ENCODE results near the gene ARHGEF10L.
A peak's percentile ranks its signal among the peaks of the same experiment; 100 is the strongest.

Gene ARHGEF10L

DNA sequence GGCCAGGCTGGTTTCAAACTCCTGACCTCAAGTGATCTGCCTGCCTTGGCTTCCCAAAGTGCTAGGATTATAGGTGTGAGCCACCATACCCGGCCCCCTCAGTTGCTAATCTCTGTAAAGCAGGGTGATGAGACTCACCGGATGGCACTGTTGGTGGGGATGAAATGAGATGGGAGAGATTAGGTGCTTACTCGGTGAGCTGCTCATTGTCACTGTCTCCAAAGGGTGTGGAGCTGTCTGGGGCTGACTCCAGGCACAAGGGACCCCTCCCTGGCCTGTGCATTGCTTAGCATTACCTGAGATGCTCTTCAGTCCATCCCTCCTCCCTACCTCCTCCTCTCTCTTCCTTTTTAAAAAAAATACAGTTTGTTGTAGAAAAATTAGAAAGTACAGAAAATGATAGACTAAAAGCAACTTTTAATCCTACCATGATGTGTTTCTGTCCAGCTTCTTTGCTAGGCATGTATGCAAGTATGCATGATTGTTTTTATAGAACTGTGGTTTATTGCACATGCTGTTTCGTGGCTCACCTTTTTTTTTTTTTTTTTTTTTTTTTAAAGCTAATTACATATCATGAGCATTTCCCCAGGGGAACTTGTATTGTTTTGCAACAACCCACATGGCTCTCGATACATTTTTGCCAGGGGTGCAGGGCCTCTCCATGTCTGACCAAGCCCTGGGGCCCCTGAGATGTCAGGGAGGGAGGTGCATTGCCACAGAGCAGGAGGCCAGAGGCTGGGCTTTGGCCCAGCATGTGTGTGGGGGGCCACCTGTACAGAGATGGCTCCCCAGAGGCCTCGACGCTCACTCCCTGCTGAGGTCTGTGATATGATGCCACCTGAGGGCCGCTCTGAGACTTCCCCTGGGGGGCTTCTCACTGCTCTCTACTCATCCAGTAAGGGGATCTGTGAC is 55.4 kb downstream of the ARHGEF10L start:
- DNase-seq = peak; percentile 27

DNA sequence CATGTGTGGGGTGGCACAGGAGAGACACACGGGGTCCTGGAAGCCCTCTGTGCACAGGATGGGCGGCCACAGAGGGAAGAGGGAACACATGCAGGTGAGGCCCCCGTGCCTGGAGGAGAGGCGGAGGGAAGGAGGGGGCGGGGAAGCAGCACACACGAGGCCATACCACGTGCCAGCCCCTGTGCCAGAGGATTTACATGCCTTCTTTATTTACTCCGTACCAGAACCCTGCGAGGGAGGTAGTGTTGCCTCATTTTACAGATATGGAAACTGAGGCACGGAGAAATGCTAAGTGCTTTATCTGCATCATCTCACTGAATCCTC is 56.1 kb downstream of the ARHGEF10L start:
- DNase-seq = no peak

DNA sequence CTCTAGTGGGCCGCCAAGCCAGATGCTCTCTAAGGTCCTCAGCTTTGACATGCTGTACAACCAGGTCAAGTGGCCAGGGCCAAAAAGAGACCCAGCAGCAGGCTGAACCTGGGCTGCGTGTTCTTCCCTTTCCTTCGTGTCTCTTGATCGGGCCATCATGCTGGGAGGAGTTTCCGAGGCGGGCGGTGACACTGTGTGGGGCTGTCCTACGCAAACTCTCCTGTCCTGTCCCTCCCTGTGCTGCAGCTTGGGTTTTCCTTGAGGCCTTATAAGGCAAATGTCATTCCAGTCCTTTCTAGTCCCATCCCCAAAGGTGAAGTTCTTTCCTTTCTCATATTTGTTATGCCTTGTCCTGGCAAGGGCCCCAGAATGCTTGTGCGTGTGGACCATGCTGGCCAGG is 56.7 kb downstream of the ARHGEF10L start:
- no peak for DNase-seq

DNA sequence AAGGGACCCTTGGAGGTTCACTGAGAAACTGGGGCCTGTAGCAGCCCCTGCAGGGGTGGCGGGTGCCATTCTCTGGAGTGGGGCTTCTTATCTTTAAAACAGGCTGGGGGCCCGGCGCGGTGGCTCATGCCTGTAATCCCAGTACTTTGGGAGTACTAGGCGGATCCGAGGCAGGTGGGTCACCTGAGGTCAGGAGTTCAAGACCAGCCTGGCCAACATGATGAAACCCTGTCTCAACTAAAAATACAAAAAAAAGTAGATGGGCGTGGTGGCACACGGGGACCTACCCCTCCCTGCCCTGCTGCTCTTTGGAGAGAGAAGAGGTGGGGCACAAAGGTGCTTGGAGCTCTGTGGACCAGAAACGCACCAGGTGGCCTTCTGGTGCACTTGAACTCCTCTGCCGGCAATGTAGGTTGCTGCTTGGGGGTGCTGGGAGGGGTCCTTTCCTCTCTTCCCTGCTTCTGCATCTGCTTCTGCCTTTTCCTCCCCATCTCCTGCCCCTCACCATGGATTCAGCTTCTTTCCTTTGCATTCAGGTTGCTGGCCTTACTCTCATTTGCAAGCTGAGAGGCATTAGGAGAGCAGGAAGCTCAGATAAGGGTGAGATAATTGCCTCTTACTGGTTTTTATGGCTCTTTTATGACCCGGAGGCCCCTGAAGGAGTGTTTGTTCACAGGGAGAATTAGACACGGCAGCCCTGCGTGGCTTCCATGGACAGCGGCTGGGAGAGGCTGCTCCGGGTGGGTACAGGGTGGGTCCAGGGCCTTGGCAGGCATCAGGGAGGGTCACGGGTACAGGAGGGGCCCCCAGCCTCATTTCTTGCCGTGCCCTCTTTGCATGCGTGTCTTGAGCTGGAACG is 57.4 kb downstream of the ARHGEF10L start:
- DNase-seq = no peak

DNA sequence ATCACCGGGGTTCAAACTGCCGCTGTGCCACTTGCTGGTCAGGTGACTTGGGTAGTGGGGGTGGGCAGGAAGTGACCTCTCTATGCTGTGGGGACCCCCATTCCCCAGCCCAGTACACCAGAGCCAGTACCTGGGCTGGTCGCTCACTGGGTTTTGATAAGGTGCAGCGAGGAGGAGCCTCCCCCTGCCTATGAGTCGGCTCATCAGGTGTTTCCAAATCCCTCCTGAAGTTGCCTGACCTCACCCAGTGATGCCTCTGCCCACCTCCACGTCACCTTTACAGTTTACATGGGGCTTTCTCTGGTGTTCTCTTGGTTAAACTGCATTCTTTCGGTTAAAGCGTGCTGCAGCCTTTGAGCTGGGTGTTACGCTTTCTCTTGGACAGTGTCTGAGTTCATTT is 58.2 kb downstream of the ARHGEF10L start:
- no peak for DNase-seq

DNA sequence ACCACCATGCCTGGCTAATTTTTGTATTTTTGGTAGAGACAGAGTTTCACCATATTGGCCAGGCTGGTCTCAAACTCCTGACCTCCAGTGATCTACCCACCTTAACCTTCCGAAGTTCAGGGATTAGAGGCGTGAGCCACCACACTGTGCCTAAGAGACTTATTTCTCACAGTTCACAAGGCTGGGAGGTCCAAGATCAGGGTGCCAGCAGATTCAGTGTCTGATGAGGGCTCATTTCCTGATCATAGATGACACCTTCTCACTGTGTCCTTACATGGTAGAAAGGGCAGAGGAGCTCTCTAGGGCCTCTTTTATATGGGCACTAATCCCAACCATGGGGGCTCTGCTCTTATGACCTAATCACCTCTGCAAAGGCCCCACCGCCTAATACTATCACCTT is 58.8 kb downstream of the ARHGEF10L start:
- DNase-seq = no peak

DNA sequence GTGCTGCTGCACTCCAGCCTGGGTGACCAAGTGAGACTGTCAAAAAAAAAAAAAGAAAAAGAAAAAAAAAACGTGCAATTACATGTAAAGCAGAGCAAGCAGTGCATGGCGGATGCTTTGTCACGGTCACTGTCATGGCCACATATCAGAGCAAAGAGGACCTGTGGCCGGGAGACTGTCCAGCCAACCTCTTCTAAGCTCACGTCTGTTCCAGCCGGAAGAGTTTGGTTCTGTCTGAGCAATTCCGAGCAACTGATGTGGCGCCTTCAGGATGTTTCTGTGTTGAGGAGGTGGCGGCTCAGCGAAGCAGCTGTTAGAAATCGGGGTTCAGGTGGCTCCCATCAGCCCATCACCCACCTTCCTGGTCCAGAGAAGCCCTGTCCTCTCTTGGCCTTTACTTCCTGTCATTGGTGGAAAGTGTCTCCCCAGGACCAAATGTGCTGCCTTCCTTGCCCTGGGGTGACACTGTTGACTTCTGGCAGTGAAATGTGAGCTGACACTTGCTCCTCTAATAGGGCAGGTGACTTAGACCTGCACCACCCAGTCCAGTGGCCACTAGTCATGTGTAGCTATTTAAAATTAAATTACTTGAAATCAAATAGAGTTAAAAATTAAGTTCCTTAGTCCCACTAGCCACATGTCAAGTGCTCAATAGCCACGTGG is 59.9 kb downstream of the ARHGEF10L start:
- DNase-seq = no peak

DNA sequence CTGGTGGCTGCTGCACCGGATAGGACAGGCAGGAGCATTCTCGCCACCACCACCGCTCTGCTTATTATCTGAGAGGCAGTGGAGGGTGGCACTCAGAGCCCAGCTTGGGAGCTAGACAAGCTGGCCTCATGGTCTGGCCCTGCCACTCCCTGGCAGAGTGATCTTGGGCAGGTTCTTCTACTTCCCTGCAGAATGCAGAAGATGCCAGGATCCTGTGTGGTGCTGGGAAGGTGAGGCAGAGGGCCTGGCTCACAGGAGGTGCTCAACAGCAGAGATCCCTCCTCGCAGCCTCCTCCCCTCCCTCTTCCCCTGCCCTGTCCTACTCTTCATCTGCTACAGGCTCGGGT is 60.4 kb downstream of the ARHGEF10L start:
- no peak for DNase-seq

DNA sequence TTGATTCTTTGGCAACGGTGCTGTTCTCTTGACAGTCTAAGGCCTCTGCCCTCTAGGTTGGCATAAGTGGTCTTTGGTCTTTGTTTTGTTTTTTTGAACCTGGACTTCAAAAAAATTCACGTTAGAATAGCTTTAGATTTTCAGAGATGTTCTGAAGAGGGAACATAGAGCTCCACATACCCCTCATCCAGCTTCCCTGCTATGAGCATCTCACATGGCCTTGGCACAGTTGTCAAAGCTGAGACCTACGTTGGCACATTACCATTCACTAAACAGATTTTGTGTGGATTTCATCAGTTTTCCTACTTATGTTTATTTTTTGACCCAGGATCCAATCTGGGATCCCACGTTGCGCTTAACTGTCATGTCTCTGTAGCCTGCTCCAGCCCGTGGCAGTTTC is 60.8 kb downstream of the ARHGEF10L start:
- DNase-seq = no peak

DNA sequence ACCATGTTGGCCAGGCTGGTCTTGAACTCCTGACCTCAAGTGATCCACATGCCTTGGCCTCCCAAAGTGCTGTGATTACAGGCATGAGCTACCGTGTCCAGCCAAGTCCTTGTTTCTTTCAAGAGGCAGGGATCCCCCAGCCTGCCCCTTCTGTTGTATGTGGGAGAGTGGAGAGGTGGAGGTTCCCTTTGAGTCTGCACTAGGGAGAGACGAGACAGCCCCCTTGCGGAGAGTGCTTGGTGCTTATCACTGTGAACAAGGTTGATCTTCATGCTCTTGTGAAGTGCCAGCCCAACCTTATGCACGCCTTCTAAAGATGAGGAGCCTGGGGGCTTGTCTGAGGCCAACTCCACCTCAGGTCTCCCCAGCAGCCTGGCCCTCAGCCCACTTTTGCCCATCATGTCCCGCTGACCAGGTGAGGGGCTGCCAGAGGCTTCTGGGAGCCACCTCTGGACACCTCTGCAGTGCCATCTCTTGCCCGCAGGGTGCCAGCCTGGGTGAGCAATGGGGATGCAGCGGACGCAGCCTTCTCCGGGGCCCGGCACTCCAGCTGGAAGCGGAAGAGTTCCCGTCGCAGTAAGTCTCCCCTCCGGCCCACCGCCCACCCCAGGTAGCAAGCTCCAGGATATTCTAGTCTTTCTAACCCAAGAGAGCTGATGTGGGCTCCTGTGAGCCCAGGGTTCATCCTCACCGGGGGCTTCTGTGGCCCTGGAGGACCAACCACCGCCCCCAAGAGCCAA is 62.3 kb downstream of the ARHGEF10L start:
- no peak for DNase-seq

DNA sequence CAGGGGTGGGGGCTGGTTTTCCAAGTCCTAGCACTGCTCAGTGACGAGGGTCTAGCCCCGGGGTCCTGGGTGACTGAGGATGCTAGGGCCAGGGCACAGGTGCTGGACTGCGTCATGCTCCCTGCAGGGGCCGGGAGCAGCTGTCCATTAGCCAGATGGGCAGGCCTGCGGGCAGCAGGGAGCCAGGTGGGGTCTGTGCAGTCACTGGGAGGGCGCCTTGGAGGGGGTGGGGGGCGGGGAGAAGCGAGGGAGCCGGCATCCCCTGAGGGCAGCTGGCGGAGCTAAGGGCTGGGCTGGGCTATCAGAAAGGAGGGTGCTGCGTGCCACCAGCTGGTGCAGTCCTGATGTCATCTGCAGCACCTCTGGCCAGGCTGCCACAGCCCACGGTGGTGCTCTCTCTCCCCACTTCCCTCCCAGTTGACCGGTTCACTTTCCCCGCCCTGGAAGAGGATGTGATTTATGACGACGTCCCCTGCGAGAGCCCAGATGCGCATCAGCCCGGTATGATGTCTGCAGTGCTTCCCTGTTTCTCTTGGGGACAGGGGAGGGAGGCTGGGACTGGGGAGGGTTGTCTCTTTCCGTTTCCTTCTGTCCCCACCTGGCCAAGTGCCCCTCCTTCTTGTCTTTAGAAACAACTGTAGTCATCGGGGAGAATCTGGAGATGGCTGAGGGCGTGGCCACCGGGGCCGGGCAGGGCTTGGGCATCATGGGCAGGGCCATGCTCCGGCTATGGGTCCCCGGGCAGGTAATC is 63.8 kb downstream of the ARHGEF10L start:
- DNase-seq = no peak

DNA sequence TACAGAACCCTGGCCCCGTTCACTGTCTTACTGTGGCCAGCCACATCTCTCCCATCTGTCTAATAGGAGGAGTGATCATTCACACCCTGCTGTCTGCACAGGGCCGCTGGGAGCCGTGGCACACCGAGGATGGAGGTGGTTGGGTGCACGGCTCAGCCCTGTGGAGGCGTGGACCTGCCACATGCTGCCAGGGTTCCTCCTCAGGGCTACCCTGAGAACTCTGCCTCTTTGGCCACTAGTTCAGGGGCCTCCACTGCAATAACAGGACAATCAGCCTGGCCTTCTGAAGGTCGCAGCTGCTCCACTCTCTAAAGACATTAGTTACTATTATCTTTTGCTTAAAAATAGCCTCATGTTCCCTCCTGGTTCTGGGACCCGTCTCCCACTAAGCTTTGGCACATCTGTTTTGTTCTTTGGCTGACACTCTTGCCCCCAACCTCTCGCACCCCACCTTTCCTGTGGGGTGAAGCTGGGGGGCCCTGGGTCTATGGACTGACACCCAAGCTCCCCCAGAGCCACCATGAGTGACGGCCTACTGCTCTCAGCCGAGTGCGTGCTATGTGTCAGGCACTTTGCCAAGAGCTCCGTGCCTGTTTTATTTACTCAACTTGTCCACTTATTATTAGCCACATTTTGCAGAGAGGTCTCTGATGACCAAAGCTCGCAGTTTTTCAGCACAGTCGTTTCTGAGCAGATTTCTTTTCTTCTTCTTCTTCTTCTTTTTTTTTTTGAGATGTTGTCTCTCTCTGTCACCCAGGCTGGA is 66.3 kb downstream of the ARHGEF10L start:
- no peak for DNase-seq

DNA sequence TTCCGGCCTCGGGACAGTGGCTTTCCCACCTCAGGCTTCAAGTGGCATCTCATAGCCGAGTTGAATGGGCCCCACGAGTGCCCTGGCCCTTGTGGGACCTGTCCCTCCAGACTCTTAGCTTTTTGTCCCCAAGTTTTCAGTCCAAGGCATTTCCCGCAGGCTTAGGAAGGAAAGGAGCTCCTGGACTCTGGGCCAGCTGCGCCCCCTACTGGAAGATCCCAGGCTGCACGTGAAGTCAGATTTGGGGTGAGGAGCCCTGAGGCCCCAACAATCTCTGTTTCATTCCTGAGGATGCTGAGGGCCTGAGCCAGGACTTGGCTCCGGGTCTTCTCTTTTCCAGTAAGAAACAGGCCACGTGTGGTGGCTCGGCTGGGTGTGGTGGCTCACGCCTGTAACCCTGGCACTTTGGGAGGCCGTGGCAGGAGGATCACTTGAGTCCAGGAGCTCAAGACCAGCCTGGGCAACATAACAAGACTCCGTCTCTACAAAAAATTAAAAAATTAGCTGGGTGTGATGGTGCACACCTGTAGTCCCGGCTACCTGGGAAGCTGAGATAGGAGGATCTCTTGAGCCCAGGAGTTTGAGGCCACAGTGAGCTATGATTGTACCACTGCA is 67.4 kb downstream of the ARHGEF10L start:
- DNase-seq = peak; percentile 75

DNA sequence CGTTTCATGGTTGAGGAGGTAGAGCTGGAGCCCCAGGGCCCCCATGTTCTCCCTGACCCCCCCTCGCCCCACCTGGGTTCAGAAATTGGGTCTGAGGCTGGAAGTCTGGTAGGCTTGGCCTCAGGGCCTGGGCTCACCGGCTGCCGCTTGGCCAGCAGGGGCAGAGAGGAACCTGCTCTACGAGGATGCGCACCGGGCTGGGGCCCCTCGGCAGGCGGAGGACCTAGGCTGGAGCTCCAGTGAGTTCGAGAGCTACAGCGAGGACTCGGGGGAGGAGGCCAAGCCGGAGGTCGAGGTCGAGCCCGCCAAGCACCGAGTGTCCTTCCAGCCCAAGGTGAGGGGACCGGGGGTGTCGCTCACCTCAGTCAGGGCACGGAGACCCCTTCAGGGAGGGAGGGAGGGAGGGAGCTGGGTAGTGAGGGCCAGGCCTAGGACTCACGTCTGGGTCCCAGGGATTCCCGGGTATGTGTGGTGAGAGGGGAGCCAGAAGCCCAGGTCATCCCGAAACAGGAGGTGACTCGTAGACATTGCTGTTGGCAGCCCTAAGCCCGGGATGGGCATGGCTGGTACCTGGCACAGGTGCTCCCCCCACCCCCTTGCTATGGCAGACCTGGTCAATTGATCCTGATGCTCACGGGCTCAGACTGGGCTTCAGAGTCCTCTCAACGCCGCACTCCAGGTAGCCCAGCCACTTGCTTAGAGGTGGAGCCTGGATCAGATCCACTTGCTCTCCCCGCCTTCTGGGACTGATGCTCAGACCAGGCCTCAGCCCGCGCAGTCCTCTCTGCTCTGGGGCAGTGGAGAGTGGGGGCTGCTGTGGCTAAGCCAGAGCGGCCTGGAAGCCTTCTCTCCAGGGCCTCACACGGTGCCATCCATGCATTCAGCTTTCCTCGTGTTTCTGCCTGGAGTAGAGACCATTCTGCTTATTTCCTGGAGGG is 68.4 kb downstream of the ARHGEF10L start:
- no peak for DNase-seq

DNA sequence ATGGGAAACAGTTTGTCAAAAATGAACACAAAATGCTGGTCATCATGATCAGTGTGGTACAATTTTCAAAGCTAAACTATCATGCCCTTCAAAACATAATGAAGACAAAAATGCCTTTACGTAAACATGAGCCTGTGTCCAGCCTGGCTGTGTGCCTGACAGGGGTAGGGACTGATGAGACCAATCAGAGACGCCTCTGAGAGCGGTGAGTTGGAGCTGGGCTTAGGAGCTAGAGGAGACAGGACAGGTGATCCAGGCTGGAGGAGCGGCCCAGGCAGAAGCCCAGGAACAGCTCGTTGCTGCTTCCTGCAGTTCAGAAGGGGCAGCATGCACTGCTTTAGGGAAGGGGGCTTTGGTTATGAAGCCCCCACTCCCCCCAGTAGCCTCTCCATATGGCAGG is 70.0 kb downstream of the ARHGEF10L start:
- DNase-seq = no peak

DNA sequence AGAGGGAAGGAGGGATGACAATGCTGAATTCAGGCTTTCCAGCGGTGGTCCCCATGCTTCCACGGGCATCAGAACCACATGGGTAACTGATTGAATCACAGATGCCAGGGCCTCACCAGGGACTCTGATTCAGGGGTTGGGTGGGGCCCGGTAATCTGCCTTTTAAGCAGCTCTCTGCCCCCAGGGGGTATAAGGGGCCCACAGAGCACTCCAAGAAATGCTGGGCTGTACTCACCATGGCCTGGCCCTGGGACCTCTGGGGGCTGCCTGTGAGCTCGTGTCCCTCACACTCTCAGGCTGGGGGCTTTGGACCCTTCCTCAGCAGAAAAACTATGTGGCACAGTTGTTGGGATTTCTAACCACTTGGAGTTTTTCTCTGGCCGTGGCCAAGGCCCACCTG is 70.6 kb downstream of the ARHGEF10L start:
- DNase-seq = no peak

DNA sequence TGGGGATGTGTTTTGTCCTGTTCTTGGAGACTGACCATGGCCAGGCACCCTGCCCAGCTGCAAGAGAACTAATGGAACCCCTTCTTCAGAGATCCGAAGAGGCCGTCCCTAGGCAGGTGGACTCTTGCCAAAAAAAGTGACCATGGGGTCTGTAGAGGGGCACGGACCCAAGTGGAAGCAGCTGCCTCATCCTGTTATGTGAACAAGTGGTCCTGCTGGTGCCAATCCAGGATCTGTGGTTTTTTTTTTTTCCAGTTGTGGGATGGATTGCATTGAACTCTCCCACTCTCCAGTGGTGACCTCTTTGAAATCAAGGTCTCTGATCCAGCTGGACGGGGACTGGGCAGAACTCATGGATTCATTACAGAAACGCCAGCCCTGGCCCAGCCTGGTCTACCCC is 71.2 kb downstream of the ARHGEF10L start:
- DNase-seq = no peak

DNA sequence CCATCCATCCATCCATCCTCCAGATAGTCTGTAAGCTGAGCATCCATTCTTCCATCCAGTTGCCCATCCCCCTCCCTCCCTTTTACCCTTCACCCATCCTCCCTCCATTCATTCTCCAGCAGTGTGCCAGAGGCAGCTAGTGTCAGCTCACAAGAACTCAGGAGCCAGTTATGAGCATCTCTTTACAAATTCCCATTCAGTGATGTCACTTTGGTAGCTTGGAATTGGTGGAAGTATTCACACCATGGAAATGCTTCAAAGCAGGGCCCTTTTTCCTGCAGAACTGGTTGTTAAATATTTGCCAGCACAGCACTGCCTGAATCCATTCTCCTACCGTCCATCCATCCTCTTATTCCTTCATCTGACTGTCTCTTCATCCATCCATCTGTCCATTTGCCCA is 72.5 kb downstream of the ARHGEF10L start:
- no peak for DNase-seq

DNA sequence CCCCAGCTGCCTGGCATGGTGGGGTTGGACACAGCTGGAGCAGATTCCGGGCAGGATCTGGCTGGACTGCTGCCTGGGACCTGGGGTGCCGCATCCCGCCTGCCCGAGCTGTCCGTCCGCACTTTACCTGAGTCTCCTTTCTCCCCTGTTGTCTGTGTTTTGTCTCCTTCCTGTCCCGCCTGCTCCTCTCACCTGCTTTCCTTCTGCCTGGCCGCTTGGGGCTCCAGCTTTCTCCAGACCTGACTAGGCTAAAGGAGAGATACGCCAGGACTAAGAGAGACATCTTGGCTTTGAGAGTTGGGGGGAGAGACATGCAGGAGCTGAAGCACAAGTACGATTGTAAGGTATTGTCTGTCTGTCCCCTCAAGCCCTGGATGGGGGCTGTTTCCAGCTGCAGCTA is 73.3 kb downstream of the ARHGEF10L start:
- DNase-seq = no peak

DNA sequence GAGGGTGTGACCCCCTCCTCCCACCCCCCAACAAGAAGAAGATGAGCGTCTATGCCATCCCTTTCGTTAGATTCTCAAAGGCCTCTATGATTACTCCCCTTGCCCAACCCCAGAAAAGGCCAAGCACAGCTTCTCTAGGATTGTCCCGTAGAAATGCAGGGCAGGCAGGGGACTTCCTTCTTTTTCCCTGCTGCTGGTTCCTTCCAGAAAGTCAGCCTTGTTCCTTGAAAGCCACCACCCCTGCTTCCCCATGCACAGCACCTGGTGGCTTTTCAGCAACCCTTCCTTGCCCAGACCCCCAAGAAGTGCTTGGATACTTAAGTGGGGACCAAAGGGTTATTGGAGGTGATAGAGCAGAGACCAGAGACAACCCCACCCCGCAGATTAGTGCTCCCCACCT is 75.1 kb downstream of the ARHGEF10L start:
- DNase-seq = no peak
